ENCODE results near the gene KAT5. TPM values are rescaled to one million over a fixed set of nuclear protein-coding genes. Genes with fewer than 3 reads are reported as not detected.
A peak's percentile ranks its signal among the peaks of the same experiment; 100 is the strongest.

The KAT5 gene
- total and polyA plus RNA-seq, 2 donors (not counting 3 experiments of a cell fraction or from before 2014, with no cell fraction given) = 35.8 to 48.8 TPM

DNA sequence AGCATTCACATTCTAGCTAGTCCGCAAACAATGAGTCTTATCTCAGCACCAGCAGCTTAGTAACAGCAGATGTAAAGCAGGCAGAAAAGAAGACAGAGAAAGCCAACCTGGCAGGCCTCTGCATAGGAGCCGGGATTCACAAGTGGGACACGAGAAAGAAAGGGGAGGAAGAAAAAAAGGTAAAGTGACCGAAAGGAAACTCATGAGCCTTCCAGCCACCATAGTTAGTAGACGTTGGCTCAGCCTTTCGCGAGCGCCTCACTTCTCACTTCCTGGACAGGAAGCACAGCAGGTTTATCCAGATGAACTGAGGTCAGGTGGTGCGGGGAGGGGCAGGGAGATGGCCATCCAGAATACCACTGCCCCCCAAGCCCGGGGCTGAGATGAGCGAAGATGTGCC is 19.7 kb upstream of the KAT5 start:
- ChIA-PET POLR2A (no interaction called here), CTCF (interaction anchor here (1.4 to 4.2 kb wide), 2 partner anchors 13 to 20 kb away, joined by 5 to 13 read pairs; partner anchors contain the start of gene KAT5)
- TF ChIP-seq EZH2 (IDR thresholded peaks at IDR 0.05; ENCODE audit: borderline replicate concordance, low read depth, low read length, severe bottlenecking) = no peak
- no peak for TF ChIP-seq POLR2A (IDR thresholded peaks at IDR 0.05; ENCODE audit: low read depth, low read length)
- TF ChIP-seq, protein P1, sequence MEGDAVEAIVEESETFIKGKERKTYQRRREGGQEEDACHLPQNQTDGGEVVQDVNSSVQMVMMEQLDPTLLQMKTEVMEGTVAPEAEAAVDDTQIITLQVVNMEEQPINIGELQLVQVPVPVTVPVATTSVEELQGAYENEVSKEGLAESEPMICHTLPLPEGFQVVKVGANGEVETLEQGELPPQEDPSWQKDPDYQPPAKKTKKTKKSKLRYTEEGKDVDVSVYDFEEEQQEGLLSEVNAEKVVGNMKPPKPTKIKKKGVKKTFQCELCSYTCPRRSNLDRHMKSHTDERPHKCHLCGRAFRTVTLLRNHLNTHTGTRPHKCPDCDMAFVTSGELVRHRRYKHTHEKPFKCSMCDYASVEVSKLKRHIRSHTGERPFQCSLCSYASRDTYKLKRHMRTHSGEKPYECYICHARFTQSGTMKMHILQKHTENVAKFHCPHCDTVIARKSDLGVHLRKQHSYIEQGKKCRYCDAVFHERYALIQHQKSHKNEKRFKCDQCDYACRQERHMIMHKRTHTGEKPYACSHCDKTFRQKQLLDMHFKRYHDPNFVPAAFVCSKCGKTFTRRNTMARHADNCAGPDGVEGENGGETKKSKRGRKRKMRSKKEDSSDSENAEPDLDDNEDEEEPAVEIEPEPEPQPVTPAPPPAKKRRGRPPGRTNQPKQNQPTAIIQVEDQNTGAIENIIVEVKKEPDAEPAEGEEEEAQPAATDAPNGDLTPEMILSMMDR (IDR thresholded peaks at IDR 0.05; ENCODE audit: extremely low read depth in 1 of 2, insufficient read depth in 1 of 2, low read depth in 1 of 2, low read length in 2 of 2) = no peak
- Histone ChIP-seq H3K9ac (replicated peaks; ENCODE audit: extremely low read depth, insufficient read depth, low read length) (no peak overlapping the region), H4K20me1 (replicated peaks; ENCODE audit: control insufficient read depth, extremely low read depth, insufficient read depth, low read length) (no peaks in the 10 kb centered on the region), H3K79me2 (ENCODE audit: control insufficient read depth, insufficient read depth, low read length) (no peaks in the 10 kb centered on the region), H3K4me3 (replicated peaks in 1 of 3; ENCODE audit: insufficient read depth in 1 of 3, low read depth in 1 of 3, low read length in 3 of 3) (no peak overlapping the region), H3K27ac (ENCODE audit: insufficient read depth, low read depth, low read length) (no peak overlapping the region), H3K27me3 (ENCODE audit: control insufficient read depth in 2 of 2, insufficient read depth in 2 of 2, low read length in 2 of 2) (no peaks in the 10 kb centered on the region), H3K36me3 (ENCODE audit: control insufficient read depth in 2 of 2, extremely low read depth in 1 of 2, insufficient read depth in 2 of 2, low read length in 2 of 2) (no peaks in the 10 kb centered on the region), H3K4me1 (ENCODE audit: control insufficient read depth, extremely low read depth, insufficient read depth, low read length) (peaks cover 9% of the 10 kb centered on the region), H3K4me2 (ENCODE audit: insufficient read depth, low read length) (no peak overlapping the region), H3K9me3 (replicated peaks; ENCODE audit: control insufficient read depth, insufficient read depth, low read length) (no peaks in the 10 kb centered on the region), H3K9me1 (replicated peaks; ENCODE audit: control insufficient read depth, extremely low read depth, insufficient read depth, low read length) (no peaks in the 10 kb centered on the region), H2AFZ (ENCODE audit: low read depth, low read length) (no peak overlapping the region)
- FAIRE-seq (no peak), DNase-seq (ENCODE audit: low read depth, low spot score) (no peak)
- intact Hi-C loops (cut with micrococcal nuclease) (no loop called here), dilution Hi-C loops (cut with MboI; ENCODE audit: extremely low pct_ligation_motif_present, low sequenced_read_pairs) (no loop called here)
- BruUV-seq (replicated peaks) = no TSS peak

DNA sequence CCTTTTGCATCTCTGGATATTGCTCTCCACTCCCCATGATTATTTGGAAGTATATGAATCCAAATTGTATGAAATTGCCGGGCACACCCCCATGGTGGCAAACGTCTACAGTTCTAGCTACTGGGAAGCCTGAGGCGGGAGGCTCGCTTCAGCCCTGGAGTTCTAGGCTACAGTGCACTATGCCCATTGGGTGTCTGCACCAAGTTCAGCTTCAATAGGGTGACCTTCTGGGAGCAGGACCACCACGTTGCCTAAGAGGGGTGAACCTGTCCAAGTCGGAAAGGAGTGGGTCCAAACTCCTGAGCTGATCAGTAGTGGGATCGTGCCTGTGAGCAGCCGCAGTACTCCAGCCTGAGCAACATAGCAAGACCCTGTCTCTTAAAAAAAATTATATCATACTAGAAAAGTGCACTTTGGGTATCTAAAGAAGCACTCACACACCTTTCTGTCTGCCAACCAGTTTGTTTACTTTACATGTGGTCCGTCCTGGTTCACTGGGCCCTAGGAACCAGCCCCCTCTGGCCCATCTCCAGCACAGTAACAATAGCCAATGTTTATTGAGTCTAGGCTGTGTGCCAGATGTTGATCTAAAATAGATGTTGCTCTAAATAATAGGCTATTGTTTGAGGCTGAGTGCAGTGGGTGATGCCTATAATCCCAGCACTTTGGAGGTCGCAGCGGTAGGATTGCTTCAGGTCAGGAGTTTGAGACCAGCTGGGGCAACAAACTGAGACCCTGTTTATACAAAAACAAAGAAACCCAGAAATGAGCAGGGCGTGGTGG is 16.4 kb upstream of the KAT5 start:
- no peak overlapping the region for H3K27ac ChIP-seq (ENCODE audit: insufficient read depth, low read depth, low read length)
- FAIRE-seq = peak; percentile 93
- H3K79me2 ChIP-seq (ENCODE audit: control insufficient read depth, insufficient read depth, low read length) = no peaks in the 10 kb centered on the region
- intact Hi-C loops (cut with micrococcal nuclease) (no loop called here), dilution Hi-C loops (cut with MboI; ENCODE audit: extremely low pct_ligation_motif_present, low sequenced_read_pairs) (no loop called here)
- H2AFZ ChIP-seq (ENCODE audit: low read depth, low read length) = no peak overlapping the region
- peak; percentile 95 for DNase-seq (ENCODE audit: low read depth, low spot score)
- no peaks in the 10 kb centered on the region for H3K9me3 ChIP-seq (replicated peaks; ENCODE audit: control insufficient read depth, insufficient read depth, low read length)
- no TSS peak for BruUV-seq (replicated peaks)
- no peaks in the 10 kb centered on the region for H3K36me3 ChIP-seq (ENCODE audit: control insufficient read depth in 2 of 2, extremely low read depth in 1 of 2, insufficient read depth in 2 of 2, low read length in 2 of 2)
- H4K20me1 ChIP-seq (replicated peaks; ENCODE audit: control insufficient read depth, extremely low read depth, insufficient read depth, low read length) = no peaks in the 10 kb centered on the region
- H3K4me2 ChIP-seq (ENCODE audit: insufficient read depth, low read length) = no peak overlapping the region
- ChIA-PET POLR2A (interaction anchor here (0.6 kb wide), 1 partner anchor 192 kb away, joined by 4 read pairs; the partner anchor contains the start of gene FIBP), CTCF (interaction anchor here (4.2 kb wide), 1 partner anchor 10 kb away, joined by 13 read pairs; no protein-coding TSS in a partner anchor)
- no peaks in the 10 kb centered on the region for H3K9me1 ChIP-seq (replicated peaks; ENCODE audit: control insufficient read depth, extremely low read depth, insufficient read depth, low read length)
- H3K9ac ChIP-seq (replicated peaks; ENCODE audit: extremely low read depth, insufficient read depth, low read length) = no peak overlapping the region
- TF ChIP-seq POLR2AphosphoS5 (IDR thresholded peaks at IDR 0.05; ENCODE audit: insufficient read depth, low read depth, low read length) (no peak), POLR2A (IDR thresholded peaks at IDR 0.05; ENCODE audit: low read depth, low read length) (no peak), MYC (IDR thresholded peaks at IDR 0.05; ENCODE audit: low read depth, low read length) (no peak), EZH2 (IDR thresholded peaks at IDR 0.05; ENCODE audit: borderline replicate concordance, low read depth, low read length, severe bottlenecking) (no peak), FOS (IDR thresholded peaks at IDR 0.05; ENCODE audit: borderline replicate concordance, insufficient read depth, low read length) (no peak), JUN (IDR thresholded peaks at IDR 0.05; ENCODE audit: borderline replicate concordance, insufficient read depth, insufficient read length, low read depth) (no peak), GATA2 (IDR thresholded peaks at IDR 0.05; ENCODE audit: insufficient read depth, insufficient read length, low read depth, low read length) (no peak)
- TF ChIP-seq, protein P2, sequence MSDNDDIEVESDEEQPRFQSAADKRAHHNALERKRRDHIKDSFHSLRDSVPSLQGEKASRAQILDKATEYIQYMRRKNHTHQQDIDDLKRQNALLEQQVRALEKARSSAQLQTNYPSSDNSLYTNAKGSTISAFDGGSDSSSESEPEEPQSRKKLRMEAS (IDR thresholded peaks at IDR 0.05; ENCODE audit: insufficient read depth, insufficient read length) = no peak
- TF ChIP-seq, protein P1 (IDR thresholded peaks at IDR 0.05; ENCODE audit: extremely low read depth in 1 of 2, insufficient read depth in 1 of 2, low read depth in 1 of 2, low read length in 2 of 2) = no peak
- H3K27me3 ChIP-seq (ENCODE audit: control insufficient read depth in 2 of 2, insufficient read depth in 2 of 2, low read length in 2 of 2) = peaks cover 3 to 7% of the 10 kb centered on the region in 2 experiments
- peaks cover 9% of the 10 kb centered on the region for H3K4me1 ChIP-seq (ENCODE audit: control insufficient read depth, extremely low read depth, insufficient read depth, low read length)
- no peak overlapping the region for H3K4me3 ChIP-seq (replicated peaks in 1 of 3; ENCODE audit: insufficient read depth in 1 of 3, low read depth in 1 of 3, low read length in 3 of 3)

Measured in endothelial cell of umbilical vein (primary cell).